GM23338 (cell line): ENCODE results near the gene SLC6A13. TPM values are rescaled to one million over a fixed set of nuclear protein-coding genes. Genes with fewer than 3 reads are reported as not detected.

ENCODE experiments used
- ATAC-seq: fragments of 200-7000 bp; cut with Tn5 transposase; 3 replicates; pipeline ENCODE4 v1.9.1; 2020
- DNase-seq: peaks from one replicate; pipeline ENCODE4 v3.0.0-alpha.2; 2015; ENCODE audit warnings: low spot score
- H2AFZ ChIP-seq: fragments of 200-600 bp; sonication (generic); 2 replicates; pipeline ENCODE4 v1.8.0; 2016; ENCODE audit warnings: antibody characterized with exemption, mild to moderate bottlenecking, moderate library complexity
- H3F3A ChIP-seq: fragments of 200-600 bp; sonication (generic); replicated peaks from 2 replicates; pipeline ENCODE4 v1.8.0; 2017; ENCODE audit warnings: antibody characterized with exemption, mixed run types, low read depth
- H3K27ac ChIP-seq: fragments of 200-600 bp; sonication (generic); 2 replicates; pipeline ENCODE4 v1.6.1; 2016; ENCODE audit warnings: low read depth
- H3K27me3 ChIP-seq: fragments of 200-600 bp; sonication (generic); 2 replicates; pipeline ENCODE4 v1.8.0; 2016; ENCODE audit warnings: mild to moderate bottlenecking, mixed run types, moderate library complexity; ENCODE audit not compliant: insufficient read depth
- H3K36me3 ChIP-seq: fragments of 200-600 bp; sonication (generic); 2 replicates; pipeline ENCODE4 v1.8.0; 2016; ENCODE audit warnings: mild to moderate bottlenecking; ENCODE audit not compliant: insufficient read depth
- H3K4me1 ChIP-seq: fragments of 200-600 bp; sonication (generic); 2 replicates; pipeline ENCODE4 v1.8.0; 2016; ENCODE audit warnings: mild to moderate bottlenecking, moderate library complexity; ENCODE audit not compliant: insufficient read depth
- H3K4me2 ChIP-seq: fragments of 200-600 bp; sonication (generic); 2 replicates; pipeline ENCODE4 v1.7.1; 2017; ENCODE audit warnings: mixed run types
- H3K4me3 ChIP-seq: fragments of 200-600 bp; sonication (generic); 2 replicates; pipeline ENCODE4 v1.6.1; 2016; ENCODE audit warnings: mixed run types
- H3K79me2 ChIP-seq: fragments of 200-600 bp; sonication (generic); replicated peaks from 2 replicates; pipeline ENCODE4 v1.8.0; 2017; ENCODE audit warnings: mild to moderate bottlenecking; ENCODE audit not compliant: insufficient read depth
- H3K9me2 ChIP-seq: fragments of 200-600 bp; sonication (generic); 2 replicates; pipeline ENCODE4 v1.8.0; 2017; ENCODE audit not compliant: insufficient read depth
- H4K20me1 ChIP-seq: fragments of 200-600 bp; sonication (generic); replicated peaks from 2 replicates; pipeline ENCODE4 v1.8.0; 2017; ENCODE audit warnings: mild to moderate bottlenecking; ENCODE audit not compliant: insufficient read depth
- H3K27ac Mint-ChIP-seq: 2 replicates; pipeline ENCODE4 v1.8.0; 2020; ENCODE audit warnings: inconsistent platforms, mild to moderate bottlenecking, moderate library complexity, mixed read lengths
- H3K27me3 Mint-ChIP-seq: 3 replicates; pipeline ENCODE4 v1.8.0; 2022; ENCODE audit warnings: low read depth, mild to moderate bottlenecking, moderate library complexity, mixed read lengths, inconsistent platforms; ENCODE audit not compliant: insufficient read depth, poor library complexity
- H3K36me3 Mint-ChIP-seq: 3 replicates; pipeline ENCODE4 v1.8.0; 2021; ENCODE audit warnings: low read depth, mild to moderate bottlenecking, inconsistent platforms, moderate library complexity, mixed read lengths
- H3K4me1 Mint-ChIP-seq: 3 replicates; pipeline ENCODE4 v1.8.0; 2020; ENCODE audit warnings: mild to moderate bottlenecking, inconsistent platforms, mixed read lengths
- H3K4me3 Mint-ChIP-seq: 3 replicates; pipeline ENCODE4 v1.8.0; 2021; ENCODE audit warnings: moderate library complexity, mild to moderate bottlenecking, inconsistent platforms, mixed read lengths
- H3K9me3 Mint-ChIP-seq: 3 replicates; pipeline ENCODE4 v1.8.0; 2020; ENCODE audit warnings: moderate library complexity, mild to moderate bottlenecking, inconsistent platforms, mixed read lengths
- CREB1 ChIP-seq: fragments of 250-450 bp; sonication (Bioruptor Pico); IDR thresholded peaks from 2 replicates; pipeline ENCODE4 v1.5.0; 2020; ENCODE audit warnings: low read depth, mild to moderate bottlenecking, moderate library complexity
- EZH2 ChIP-seq: fragments of 200-600 bp; sonication (generic); IDR thresholded peaks from one replicate; pipeline ENCODE4 v1.8.0; 2017; ENCODE audit warnings: antibody characterized with exemption, mild to moderate bottlenecking, low read depth; ENCODE audit not compliant: unreplicated experiment
- EZH2phosphoT487 ChIP-seq: fragments of 200-600 bp; sonication (generic); IDR thresholded peaks from one replicate; pipeline ENCODE4 v1.8.1; 2018; ENCODE audit warnings: antibody characterized with exemption; ENCODE audit not compliant: unreplicated experiment
- JUNB ChIP-seq: IDR thresholded peaks from one replicate; pipeline ENCODE4 v1.6.1; 2016; ENCODE audit warnings: antibody characterized with exemption; ENCODE audit not compliant: unreplicated experiment
- NANOG ChIP-seq: IDR thresholded peaks from 2 replicates; pipeline ENCODE4 v1.6.1; 2016; ENCODE audit warnings: antibody characterized with exemption, borderline replicate concordance
- POLR2AphosphoS5 ChIP-seq: IDR thresholded peaks from 2 replicates; pipeline ENCODE4 v1.6.1; 2016; ENCODE audit warnings: antibody characterized with exemption, low read depth
- ZNF114 ChIP-seq: fragments of 250-450 bp; sonication (Bioruptor Pico); IDR thresholded peaks from 2 replicates; pipeline ENCODE4 v1.5.0; 2020; ENCODE audit warnings: mild to moderate bottlenecking, moderate library complexity
- ZNF331 ChIP-seq: fragments of 250-450 bp; sonication (Bioruptor Pico); IDR thresholded peaks from 2 replicates; pipeline ENCODE4 v1.5.0; 2020; ENCODE audit warnings: low read depth, mild to moderate bottlenecking, moderate library complexity
- polyA plus RNA-seq: library from polyadenylated mRNA; unstranded; fragments of >200 nt; fragmentation: Nextera tagmentation; extraction: Ambion mirVana; gene quantifications from 2 replicates; pipeline ENCODE4 v1.2.1, GENCODE V29; 2016
- total RNA-seq: library from RNA; depleted of rRNA; stranded (reverse); fragments of >200 nt; shearing (Covaris generic); gene quantifications from 2 replicates; pipeline ENCODE4 v1.2.3, GENCODE V29; 2014
- TF ChIP-seq, protein P1 (sequence below): IDR thresholded peaks from one replicate; pipeline ENCODE4 v1.6.1; 2018; ENCODE audit warnings: antibody characterized with exemption; ENCODE audit not compliant: unreplicated experiment
- TF ChIP-seq, protein P2 (sequence below), 2 experiments: fragments of 200-600 bp in 1 of 2; sonication (generic) in 1 of 2; conservative IDR thresholded peaks; 2 replicates each; pipeline versions ENCODE4 v1.5.1 to v1.6.1; 2016 to 2017; ENCODE audit warnings: antibody characterized with exemption in 2 of 2, low read depth in 2 of 2, mild to moderate bottlenecking in 2 of 2, moderate library complexity in 1 of 2
- TF ChIP-seq, protein P3 (sequence below): fragments of 250-450 bp; sonication (Bioruptor Pico); IDR thresholded peaks from 2 replicates; pipeline ENCODE4 v1.5.0; 2020; ENCODE audit warnings: mild to moderate bottlenecking, moderate library complexity

The SLC6A13 gene
- total and polyA plus RNA-seq, 2 experiments from 2014 or later, result not detected

DNA sequence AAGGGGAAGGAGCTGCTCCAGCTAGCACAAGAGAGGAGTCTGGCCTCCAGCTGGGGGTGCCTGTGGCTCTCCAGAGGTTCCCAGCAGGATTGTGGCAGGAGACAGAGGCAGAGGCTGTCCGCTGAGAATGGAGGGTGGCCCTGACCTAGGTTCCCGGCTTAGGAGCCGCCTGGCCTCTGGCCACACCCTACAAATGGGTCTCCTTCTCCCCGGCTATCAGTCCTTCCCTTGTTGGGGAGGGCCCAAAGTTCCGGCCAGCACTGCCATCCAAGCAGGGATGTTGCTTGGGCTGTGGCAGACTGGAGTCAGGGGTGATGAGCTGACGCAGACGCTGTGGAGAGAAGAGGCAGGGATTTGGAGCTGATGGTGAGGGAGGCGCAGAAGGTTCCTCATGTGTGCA lies 71.8 kb downstream of the SLC6A13 start:
- H3K4me3 ChIP-seq, result no peak overlapping the region
- no peak overlapping the region for H2AFZ ChIP-seq
- no peaks in the 10 kb centered on the region for H3K9me2 ChIP-seq
- no peak for DNase-seq
- H3K36me3 ChIP-seq, result no peaks in the 10 kb centered on the region
- TF ChIP-seq CREB1 (CRISPR knock-in tag), result no peak
- TF ChIP-seq EZH2phosphoT487, result no peak
- no peak for TF ChIP-seq EZH2
- TF ChIP-seq, protein P1, sequence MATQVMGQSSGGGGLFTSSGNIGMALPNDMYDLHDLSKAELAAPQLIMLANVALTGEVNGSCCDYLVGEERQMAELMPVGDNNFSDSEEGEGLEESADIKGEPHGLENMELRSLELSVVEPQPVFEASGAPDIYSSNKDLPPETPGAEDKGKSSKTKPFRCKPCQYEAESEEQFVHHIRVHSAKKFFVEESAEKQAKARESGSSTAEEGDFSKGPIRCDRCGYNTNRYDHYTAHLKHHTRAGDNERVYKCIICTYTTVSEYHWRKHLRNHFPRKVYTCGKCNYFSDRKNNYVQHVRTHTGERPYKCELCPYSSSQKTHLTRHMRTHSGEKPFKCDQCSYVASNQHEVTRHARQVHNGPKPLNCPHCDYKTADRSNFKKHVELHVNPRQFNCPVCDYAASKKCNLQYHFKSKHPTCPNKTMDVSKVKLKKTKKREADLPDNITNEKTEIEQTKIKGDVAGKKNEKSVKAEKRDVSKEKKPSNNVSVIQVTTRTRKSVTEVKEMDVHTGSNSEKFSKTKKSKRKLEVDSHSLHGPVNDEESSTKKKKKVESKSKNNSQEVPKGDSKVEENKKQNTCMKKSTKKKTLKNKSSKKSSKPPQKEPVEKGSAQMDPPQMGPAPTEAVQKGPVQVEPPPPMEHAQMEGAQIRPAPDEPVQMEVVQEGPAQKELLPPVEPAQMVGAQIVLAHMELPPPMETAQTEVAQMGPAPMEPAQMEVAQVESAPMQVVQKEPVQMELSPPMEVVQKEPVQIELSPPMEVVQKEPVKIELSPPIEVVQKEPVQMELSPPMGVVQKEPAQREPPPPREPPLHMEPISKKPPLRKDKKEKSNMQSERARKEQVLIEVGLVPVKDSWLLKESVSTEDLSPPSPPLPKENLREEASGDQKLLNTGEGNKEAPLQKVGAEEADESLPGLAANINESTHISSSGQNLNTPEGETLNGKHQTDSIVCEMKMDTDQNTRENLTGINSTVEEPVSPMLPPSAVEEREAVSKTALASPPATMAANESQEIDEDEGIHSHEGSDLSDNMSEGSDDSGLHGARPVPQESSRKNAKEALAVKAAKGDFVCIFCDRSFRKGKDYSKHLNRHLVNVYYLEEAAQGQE, result no peak
- no peak for TF ChIP-seq POLR2AphosphoS5
- TF ChIP-seq JUNB, result no peak
- H4K20me1 ChIP-seq, result no peaks in the 10 kb centered on the region
- peaks cover 4% of the 10 kb centered on the region; the same call in 1 of the 2 replicates for H3K4me1 ChIP-seq
- Mint-ChIP-seq H3K27ac (no peak overlapping the region), H3K9me3 (peaks cover 2% of the 10 kb centered on the region; the same call in 2 of the 3 replicates), H3K27me3 (peaks cover 18% of the 10 kb centered on the region), H3K36me3 (no peaks in the 10 kb centered on the region), H3K4me3 (no peak overlapping the region), H3K4me1 (peaks cover 3% of the 10 kb centered on the region; the same call in 1 of the 3 replicates)
- no peak for ATAC-seq
- no peaks in the 10 kb centered on the region for H3F3A ChIP-seq
- no peak overlapping the region for H3K4me2 ChIP-seq
- no peaks in the 10 kb centered on the region for H3K79me2 ChIP-seq
- no peak overlapping the region for H3K27ac ChIP-seq
- H3K27me3 ChIP-seq, result peaks cover 22% of the 10 kb centered on the region; the same call in 1 of the 2 replicates

DNA sequence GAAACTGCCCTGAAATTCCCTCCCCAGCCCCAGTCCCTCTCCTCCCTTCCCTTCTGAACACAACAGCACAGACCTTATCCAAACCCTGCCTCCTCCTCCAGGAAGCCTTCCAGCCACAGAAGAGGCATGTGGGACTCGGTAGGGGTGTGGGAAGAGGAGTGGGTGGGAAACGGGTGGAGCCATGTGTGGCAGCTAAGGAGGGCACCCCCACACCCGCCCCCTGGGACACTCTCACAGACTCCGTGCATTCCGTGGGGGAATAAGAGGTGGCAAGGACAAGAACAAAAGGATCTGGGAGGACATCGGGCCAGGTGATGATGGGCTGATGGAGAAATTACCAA lies 73.0 kb downstream of the SLC6A13 start:
- H3K27ac Mint-ChIP-seq, result no peak overlapping the region
- H3K4me3 Mint-ChIP-seq, result no peak overlapping the region; the same call in 1 of the 3 replicates
- H3K4me3 ChIP-seq, result no peak overlapping the region
- no peak overlapping the region; the same call in 1 of the 2 replicates for H2AFZ ChIP-seq
- peaks cover 18% of the 10 kb centered on the region for H3K27me3 Mint-ChIP-seq
- H3K4me2 ChIP-seq, result peak overlapping the region; percentile 93; the same call in 1 of the 2 replicates
- peaks cover 3% of the 10 kb centered on the region; the same call in 1 of the 3 replicates for H3K4me1 Mint-ChIP-seq
- H3K27ac ChIP-seq, result no peak overlapping the region
- no peaks in the 10 kb centered on the region for H3K79me2 ChIP-seq
- H3K36me3 ChIP-seq, result no peaks in the 10 kb centered on the region
- DNase-seq, result no peak
- H4K20me1 ChIP-seq, result no peaks in the 10 kb centered on the region
- no peaks in the 10 kb centered on the region for H3F3A ChIP-seq
- peaks cover 22% of the 10 kb centered on the region; the same call in 1 of the 2 replicates for H3K27me3 ChIP-seq
- H3K9me3 Mint-ChIP-seq, result peaks cover 2% of the 10 kb centered on the region; the same call in 2 of the 3 replicates
- no peaks in the 10 kb centered on the region for H3K36me3 Mint-ChIP-seq
- H3K4me1 ChIP-seq, result peaks cover 4% of the 10 kb centered on the region; the same call in 1 of the 2 replicates
- no peaks in the 10 kb centered on the region for H3K9me2 ChIP-seq
- no peak for ATAC-seq
- no peak for TF ChIP-seq POLR2AphosphoS5
- no peak for TF ChIP-seq CREB1 (CRISPR knock-in tag)
- TF ChIP-seq, protein P2, sequence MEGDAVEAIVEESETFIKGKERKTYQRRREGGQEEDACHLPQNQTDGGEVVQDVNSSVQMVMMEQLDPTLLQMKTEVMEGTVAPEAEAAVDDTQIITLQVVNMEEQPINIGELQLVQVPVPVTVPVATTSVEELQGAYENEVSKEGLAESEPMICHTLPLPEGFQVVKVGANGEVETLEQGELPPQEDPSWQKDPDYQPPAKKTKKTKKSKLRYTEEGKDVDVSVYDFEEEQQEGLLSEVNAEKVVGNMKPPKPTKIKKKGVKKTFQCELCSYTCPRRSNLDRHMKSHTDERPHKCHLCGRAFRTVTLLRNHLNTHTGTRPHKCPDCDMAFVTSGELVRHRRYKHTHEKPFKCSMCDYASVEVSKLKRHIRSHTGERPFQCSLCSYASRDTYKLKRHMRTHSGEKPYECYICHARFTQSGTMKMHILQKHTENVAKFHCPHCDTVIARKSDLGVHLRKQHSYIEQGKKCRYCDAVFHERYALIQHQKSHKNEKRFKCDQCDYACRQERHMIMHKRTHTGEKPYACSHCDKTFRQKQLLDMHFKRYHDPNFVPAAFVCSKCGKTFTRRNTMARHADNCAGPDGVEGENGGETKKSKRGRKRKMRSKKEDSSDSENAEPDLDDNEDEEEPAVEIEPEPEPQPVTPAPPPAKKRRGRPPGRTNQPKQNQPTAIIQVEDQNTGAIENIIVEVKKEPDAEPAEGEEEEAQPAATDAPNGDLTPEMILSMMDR (conservative IDR thresholded peaks at IDR 0.05; ENCODE audit: low read depth in 2 of 2), result no peak
- no peak for TF ChIP-seq EZH2phosphoT487
- TF ChIP-seq NANOG, result no peak
- TF ChIP-seq ZNF114 (CRISPR knock-in tag), result no peak
- TF ChIP-seq, protein P3, sequence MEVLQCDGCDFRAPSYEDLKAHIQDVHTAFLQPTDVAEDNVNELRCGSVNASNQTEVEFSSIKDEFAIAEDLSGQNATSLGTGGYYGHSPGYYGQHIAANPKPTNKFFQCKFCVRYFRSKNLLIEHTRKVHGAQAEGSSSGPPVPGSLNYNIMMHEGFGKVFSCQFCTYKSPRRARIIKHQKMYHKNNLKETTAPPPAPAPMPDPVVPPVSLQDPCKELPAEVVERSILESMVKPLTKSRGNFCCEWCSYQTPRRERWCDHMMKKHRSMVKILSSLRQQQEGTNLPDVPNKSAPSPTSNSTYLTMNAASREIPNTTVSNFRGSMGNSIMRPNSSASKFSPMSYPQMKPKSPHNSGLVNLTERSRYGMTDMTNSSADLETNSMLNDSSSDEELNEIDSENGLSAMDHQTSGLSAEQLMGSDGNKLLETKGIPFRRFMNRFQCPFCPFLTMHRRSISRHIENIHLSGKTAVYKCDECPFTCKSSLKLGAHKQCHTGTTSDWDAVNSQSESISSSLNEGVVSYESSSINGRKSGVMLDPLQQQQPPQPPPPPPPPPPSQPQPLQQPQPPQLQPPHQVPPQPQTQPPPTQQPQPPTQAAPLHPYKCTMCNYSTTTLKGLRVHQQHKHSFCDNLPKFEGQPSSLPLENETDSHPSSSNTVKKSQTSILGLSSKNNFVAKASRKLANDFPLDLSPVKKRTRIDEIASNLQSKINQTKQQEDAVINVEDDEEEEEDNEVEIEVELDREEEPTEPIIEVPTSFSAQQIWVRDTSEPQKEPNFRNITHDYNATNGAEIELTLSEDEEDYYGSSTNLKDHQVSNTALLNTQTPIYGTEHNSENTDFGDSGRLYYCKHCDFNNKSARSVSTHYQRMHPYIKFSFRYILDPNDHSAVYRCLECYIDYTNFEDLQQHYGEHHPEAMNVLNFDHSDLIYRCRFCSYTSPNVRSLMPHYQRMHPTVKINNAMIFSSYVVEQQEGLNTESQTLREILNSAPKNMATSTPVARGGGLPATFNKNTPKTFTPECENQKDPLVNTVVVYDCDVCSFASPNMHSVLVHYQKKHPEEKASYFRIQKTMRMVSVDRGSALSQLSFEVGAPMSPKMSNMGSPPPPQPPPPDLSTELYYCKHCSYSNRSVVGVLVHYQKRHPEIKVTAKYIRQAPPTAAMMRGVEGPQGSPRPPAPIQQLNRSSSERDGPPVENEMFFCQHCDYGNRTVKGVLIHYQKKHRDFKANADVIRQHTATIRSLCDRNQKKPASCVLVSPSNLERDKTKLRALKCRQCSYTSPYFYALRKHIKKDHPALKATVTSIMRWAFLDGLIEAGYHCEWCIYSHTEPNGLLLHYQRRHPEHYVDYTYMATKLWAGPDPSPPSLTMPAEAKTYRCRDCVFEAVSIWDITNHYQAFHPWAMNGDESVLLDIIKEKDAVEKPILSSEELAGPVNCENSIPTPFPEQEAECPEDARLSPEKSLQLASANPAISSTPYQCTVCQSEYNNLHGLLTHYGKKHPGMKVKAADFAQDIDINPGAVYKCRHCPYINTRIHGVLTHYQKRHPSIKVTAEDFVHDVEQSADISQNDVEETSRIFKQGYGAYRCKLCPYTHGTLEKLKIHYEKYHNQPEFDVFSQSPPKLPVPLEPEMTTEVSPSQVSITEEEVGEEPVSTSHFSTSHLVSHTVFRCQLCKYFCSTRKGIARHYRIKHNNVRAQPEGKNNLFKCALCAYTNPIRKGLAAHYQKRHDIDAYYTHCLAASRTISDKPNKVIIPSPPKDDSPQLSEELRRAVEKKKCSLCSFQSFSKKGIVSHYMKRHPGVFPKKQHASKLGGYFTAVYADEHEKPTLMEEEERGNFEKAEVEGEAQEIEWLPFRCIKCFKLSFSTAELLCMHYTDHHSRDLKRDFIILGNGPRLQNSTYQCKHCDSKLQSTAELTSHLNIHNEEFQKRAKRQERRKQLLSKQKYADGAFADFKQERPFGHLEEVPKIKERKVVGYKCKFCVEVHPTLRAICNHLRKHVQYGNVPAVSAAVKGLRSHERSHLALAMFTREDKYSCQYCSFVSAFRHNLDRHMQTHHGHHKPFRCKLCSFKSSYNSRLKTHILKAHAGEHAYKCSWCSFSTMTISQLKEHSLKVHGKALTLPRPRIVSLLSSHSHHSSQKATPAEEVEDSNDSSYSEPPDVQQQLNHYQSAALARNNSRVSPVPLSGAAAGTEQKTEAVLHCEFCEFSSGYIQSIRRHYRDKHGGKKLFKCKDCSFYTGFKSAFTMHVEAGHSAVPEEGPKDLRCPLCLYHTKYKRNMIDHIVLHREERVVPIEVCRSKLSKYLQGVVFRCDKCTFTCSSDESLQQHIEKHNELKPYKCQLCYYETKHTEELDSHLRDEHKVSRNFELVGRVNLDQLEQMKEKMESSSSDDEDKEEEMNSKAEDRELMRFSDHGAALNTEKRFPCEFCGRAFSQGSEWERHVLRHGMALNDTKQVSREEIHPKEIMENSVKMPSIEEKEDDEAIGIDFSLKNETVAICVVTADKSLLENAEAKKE (CRISPR knock-in tag), result no peak
- no peak for TF ChIP-seq ZNF331
